Measurements from ENCODE around the gene SELENOM. TPM values are rescaled to one million over a fixed set of nuclear protein-coding genes. Genes with fewer than 3 reads are reported as not detected.

The SELENOM gene, protein sequence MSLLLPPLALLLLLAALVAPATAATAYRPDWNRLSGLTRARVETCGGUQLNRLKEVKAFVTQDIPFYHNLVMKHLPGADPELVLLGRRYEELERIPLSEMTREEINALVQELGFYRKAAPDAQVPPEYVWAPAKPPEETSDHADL
- total RNA-seq = 48.2 TPM
- long read RNA-seq, transcript SELENOM-201 (5 exons, 694 nt) = major isoform, 16 of 23 reads
- long read RNA-seq, partial matches to known transcripts = 0 of 23 reads
- long read RNA-seq, other reads (novel, unspliced or antisense) = 6 of 23 reads

- intact Hi-C loops (cut with DNase I) = loop anchor here (1.0 to 2.0 kb wide), 2 partner anchors 19 to 42 kb away; no protein-coding TSS in a partner anchor
- DNase-seq (ENCODE audit: missing footprints) (peak; percentile 96), ATAC-seq (peak; percentile 95)
These were observed at the start of gene SELENOM for GRCh38 chr22:31107178-31107893. Gene SELENOM, minus strand, starts transcription at chr22:31107568. Its CDS starts 63 bp downstream, at chr22:31107505.

DNA sequence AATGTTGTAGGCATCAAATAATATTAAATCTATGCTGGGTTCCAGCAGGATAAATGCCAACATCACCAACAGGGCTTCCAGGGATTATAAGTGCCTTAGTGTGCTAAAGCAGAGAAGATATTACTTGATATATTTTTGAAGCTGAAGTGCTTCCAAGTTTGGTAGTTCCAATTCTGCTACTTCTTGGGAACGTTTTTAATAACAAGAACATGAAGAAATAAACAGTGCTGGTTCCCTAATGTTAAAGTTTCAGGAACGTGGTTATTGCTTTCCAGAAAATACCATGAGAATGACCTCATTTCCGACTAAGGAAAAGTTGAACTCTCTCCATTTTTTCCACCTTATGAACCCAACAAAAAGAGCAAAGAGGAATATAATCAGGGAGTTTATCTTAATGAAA lies 48.1 kb upstream of the SELENOM start:
- intact Hi-C loops (cut with DNase I) = no loop called here
- ATAC-seq (no peak), DNase-seq (ENCODE audit: missing footprints) (no peak)

DNA sequence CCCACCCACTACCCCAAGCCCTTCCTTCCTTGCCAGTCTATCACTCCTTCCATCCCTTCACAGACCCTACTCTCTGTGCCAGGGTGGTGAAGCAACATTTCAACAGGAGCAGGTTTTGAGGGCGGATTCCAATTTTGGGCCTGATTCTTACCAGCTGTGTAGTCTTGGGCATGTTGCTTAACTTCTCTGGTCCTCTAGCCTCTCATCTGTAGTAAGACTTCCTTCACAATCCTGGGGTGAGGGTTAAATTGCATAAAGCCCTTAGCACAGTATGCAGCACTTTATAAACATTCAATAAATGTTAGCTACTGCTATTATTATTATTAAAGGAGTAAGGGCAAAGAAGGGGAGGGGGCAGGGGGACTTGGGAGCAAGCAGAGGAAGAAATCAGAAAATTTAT lies 47.6 kb upstream of the SELENOM start:
- intact Hi-C loops (cut with DNase I) = no loop called here

DNA sequence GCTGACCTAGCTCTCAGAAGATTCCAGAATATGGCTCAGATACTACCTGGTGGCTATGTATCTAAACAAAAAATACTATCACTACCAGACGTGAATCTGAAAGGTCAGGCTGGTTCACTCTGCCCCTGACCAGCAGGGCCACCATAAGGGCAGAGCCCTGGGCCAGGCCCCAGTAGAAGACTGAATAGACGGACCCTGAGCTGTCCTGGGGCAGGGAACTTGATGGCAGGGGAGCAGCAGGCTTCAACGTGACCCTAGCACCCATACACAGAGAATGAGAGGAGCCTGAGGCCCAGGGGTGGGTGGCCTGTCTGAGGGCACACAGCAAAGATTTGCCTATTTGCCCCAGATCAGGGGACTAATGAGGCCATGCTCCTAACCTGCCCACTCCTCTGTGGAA lies 46.0 kb upstream of the SELENOM start:
- DNase-seq (ENCODE audit: missing footprints) (no peak), ATAC-seq (no peak)
- intact Hi-C loops (cut with DNase I) = no loop called here

More for the DNA sequence above, 47.6 kb upstream of the SELENOM start:
- ATAC-seq (no peak), DNase-seq (ENCODE audit: missing footprints) (no peak)

DNA sequence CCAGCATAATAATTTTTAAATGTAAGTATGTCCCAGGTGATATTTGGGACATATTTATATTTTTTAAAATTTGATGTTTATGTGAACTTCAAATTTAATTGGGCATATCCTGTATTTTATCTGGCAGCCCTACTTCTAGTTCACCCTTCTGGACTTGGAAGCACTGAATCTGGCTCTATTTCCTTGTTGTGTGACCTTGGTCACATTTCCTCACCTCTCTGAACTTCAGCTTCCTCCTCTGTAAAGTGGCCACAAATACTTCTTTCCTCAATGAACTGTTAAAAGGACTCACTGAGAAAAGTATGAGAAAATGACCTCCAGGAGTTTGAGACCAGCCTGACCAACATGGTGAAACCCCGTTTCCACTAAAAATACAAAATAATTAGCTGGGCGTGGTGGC lies 44.5 kb upstream of the SELENOM start:
- ATAC-seq = no peak
- DNase-seq (ENCODE audit: missing footprints) = no peak
- intact Hi-C loops (cut with DNase I) = no loop called here

DNA sequence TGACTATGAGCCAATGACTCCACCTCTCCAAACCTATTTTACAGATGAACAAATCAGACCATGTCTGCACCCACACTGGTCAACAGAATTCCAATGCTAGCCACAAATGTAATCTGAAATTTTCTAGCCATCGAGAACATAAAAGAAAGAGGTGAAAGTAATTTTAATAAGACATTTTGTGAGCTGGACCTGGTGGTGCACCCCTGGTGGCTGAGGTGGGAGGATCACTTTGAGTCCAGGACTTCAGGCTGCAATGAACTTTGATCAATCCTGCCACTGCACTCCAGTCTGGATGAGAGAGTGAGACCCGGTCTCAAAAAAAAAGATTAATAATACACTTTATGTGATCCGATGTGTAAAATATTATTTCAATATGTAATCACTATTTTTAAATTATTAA lies 43.2 kb upstream of the SELENOM start:
- ATAC-seq = no peak
- intact Hi-C loops (cut with DNase I) = no loop called here
- DNase-seq (ENCODE audit: missing footprints) = no peak

- intact Hi-C loops (cut with DNase I) = loop anchor here (1.0 to 5.0 kb wide), 4 partner anchors 42 to 200 kb away; partner anchors contain the start of gene SELENOM
- DNase-seq (ENCODE audit: missing footprints) (no peak), ATAC-seq (peak; percentile 96)
These were observed 41.7 kb upstream of the SELENOM start for GRCh38 chr22:31148953-31149627.

- intact Hi-C loops (cut with DNase I) = loop anchor here (2.0 to 5.0 kb wide), 2 partner anchors 84 to 200 kb away; no protein-coding TSS in a partner anchor
- DNase-seq (ENCODE audit: missing footprints) (no peak), ATAC-seq (peak; percentile 65)
These were observed 41.1 kb upstream of the SELENOM start for GRCh38 chr22:31148488-31148887.

DNA sequence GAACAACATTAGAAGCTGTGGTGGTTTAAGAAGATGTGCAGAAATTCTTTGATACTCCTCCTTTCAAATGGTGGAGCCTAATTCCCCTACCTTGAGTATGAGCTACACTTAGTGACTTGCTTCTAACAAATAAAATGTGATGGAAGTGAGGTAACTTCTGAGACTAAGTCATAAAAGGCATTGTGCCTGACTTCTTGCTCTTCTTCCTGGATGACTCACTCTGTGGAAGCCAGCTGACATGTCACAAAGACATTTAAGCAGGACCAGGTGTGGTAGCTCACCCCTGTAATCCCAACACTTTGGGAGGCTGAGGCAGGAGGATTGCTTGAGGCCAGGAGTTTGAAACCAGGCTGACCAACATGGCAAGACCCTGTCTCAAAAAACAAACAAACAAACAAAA lies 36.9 kb upstream of the SELENOM start:
- no peak for ATAC-seq
- no peak for DNase-seq (ENCODE audit: missing footprints)
- intact Hi-C loops (cut with DNase I) = no loop called here

DNA sequence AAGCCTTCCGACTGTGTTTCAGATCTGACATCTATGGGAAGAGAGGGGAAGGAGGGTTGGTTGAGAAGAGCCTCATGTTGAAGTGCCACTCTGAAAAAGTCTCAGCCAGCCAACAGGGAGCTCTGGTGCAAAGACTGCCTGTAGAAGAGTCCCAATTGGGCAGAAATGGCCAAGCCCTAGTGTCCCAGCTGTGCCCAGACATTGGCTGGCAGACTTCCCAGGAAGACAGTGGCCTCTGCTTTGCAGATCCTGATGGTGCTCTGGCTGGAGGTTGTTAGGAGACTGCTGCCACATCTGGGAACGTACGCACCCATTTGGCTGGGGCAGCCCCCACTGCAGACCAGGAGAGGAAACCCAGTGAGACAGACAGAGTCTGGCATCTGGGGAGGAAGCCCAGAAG lies 36.2 kb upstream of the SELENOM start:
- intact Hi-C loops (cut with DNase I) = no loop called here
- DNase-seq (ENCODE audit: missing footprints) (no peak), ATAC-seq (no peak)

- intact Hi-C loops (cut with DNase I) = no loop called here
- ATAC-seq (no peak), DNase-seq (ENCODE audit: missing footprints) (no peak)
These were observed 35.7 kb upstream of the SELENOM start for GRCh38 chr22:31143038-31143437.

DNA sequence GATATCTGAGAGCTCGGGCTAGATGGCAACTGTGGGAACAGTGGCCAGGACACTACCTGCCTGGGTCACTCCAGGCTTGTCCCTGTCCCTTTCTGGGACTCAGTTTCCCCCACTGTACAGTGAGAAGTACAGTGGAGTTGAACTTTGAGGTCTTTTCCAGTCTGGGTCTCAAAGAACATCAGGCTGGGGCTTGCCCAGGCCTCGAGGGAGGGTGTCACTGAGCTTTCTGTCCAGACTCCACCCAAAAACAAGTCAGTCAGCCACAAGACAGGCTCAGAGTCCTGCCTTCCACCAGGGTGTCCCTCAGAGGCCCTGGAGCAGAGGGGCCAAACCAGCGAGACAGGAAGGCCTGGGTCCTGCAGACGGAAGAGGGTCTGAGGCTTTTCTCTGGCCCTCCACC lies 34.9 kb upstream of the SELENOM start:
- DNase-seq (ENCODE audit: missing footprints) = no peak

DNA sequence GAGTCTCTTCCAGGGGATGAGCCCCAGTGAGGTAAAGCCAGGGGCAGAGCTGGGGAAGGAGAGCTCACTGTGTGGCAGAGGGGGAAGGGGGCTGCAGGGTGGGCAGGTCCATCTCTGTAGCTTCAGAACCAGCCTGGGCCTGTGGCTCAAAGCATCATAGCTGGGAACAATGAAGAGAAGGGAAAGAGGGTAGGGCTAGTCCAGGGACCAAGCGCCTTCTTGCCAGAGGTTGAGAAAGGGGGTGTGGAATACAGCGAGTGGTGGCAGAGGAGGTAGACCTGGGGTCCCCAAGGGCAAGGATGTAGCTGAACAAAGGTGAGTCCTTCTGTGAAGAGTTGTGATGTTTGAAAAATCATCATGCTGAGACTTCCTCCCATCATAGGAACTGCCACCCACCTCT lies 34.2 kb upstream of the SELENOM start:
- no peak for DNase-seq (ENCODE audit: missing footprints)
- intact Hi-C loops (cut with DNase I) = no loop called here
- ATAC-seq = no peak

More for the DNA sequence above, 34.9 kb upstream of the SELENOM start:
- intact Hi-C loops (cut with DNase I) = no loop called here
- no peak for ATAC-seq

GRCh38 chr22:31140746-31141145 lies 33.4 kb upstream of the SELENOM start:
- no peak for ATAC-seq
- intact Hi-C loops (cut with DNase I) = no loop called here
- DNase-seq (ENCODE audit: missing footprints) = no peak

DNA sequence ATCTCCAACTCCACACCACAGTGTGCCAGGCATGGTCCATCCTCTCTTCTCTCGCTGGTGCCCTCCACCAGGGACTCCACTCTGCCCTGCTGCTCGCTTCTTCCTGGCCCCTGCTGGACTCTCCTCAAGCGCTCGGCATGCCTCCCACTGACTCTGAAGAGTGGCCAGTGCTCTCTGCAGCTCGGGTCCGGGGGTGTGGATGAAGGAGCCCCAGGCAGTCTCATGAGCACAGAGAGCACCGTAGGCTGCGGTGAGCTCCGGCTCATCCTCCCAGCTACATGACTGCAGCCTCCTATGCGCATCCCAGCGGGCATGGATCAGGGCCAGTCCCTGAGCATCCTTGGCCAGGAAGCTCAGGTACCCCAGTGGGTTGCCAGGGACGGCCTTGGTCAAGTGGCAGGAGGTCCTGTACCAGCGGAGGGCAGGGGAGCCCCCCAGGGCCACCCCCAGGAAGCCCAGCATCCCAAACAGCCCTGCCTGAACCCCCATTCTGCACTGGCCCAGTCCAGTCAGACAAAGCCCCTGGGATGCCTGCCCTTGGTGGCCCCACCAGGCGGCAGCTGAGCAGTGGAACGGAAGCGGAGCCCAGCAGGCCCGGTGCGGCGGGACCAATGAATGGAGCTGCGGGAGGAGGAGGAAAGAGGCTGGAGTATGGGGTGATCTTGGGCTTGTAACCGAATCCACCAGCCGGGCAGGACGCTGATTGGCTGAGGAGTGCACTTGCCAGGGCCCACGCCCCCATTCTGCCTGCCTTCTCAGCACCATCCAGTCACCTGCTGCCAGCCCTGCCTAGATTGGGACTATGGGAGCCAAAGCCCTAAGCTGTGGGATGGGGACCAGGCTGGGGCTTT lies 32.7 kb upstream of the SELENOM start, which contains the start of gene PLA2G3:
PLA2G3 (minus strand) TSS at position 643 of the 851 bp plus-strand sequence; CDS start at position 489, 154 bp downstream.
- DNase-seq (ENCODE audit: missing footprints) (no peak), ATAC-seq (no peak)
- intact Hi-C loops (cut with DNase I) = no loop called here

DNA sequence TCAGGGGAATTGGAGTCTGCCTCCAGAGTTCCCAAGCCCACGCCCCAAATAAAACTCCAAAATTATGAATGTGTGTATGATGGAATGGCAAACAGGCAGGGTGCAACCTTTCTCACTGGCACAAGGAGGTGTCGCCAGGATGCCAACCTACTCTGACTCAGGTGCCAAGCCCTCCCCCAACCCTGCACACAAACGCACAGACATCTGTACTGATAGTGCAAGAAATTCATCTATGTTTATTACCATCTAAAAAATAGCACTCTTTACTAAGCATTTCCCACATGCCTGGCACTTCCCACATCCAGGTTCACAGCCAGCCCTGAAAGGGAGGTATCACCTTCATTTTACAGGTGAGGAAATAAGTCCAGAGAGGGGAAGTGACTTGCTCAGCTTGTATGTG lies 31.7 kb upstream of the SELENOM start:
- intact Hi-C loops (cut with DNase I) = no loop called here
- no peak for ATAC-seq
- no peak for DNase-seq (ENCODE audit: missing footprints)

DNA sequence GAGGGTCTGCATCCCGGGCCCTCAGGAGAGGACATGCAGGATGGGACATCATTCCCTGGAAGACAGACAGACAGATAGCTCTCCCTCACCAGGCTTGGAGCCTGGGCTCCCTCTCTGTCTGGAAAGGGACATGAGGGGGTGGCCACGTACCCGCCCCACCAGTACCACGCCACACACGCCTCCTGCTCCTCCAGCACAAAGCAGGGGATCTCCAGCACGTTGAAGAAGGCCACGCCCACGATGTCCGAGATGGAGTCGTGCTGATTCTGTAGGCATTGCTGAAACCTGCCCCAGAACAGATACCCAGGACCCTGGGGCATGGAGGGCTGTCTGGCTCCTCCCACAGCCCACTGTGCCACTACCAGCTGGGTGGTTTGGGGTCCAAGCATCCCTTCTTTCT lies 30.8 kb upstream of the SELENOM start:
- no peak for DNase-seq (ENCODE audit: missing footprints)
- ATAC-seq = no peak
- intact Hi-C loops (cut with DNase I) = no loop called here

DNA sequence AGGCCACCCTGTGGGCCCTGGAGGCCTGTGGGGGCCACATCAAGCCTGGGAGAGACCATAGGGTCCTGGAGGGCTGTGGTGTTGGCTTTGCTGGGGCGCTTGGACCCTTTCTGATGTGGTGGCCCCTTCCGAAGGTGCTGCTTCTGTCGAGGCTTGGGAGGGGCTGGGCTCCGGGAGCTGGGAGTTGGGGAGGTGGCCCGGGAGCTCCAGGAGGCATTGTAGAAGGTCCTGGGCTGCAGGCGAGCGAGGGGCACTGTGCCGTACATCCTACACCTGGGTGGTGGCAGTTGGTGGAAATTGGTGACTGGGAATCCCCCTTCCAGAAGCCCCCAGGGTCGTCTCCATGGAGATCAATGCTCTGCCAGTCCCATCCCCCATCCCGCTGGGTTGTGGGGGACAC lies 30.4 kb upstream of the SELENOM start:
- DNase-seq (ENCODE audit: missing footprints) (no peak), ATAC-seq (no peak)
- intact Hi-C loops (cut with DNase I) = no loop called here

DNA sequence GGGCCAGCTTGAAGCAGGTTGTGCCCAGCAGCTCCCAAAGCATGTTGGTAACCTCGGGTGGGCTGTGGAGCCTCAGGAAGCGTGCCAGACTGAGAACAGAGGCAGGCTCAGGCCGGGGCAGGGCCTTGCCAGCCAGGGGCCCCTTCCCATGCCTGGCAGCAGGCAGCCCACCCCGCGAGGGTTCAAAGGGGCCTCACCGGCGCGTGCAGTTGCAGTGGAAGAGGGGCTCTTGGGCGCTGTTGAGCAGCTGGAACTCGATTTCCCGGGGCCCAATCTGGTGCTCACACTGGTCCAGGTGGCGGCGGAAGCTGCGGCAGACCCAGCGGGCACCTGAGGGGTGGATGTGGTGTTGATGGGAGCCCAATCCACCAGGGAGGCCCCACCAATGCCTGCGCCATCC lies 29.3 kb upstream of the SELENOM start:
- intact Hi-C loops (cut with DNase I) = no loop called here
- no peak for DNase-seq (ENCODE audit: missing footprints)
- no peak for ATAC-seq
